ENCODE results near the gene UBE2I. TPM values are rescaled to one million over a fixed set of nuclear protein-coding genes. Genes with fewer than 3 reads are reported as not detected.

Gene UBE2I
- total RNA-seq, 3 donors from 2014 or later: 79.8 to 101 (median 96.9) TPM

- ATAC-seq: no peak
- H3K36me3 ChIP-seq (ENCODE audit: low read depth): no peaks in the 10 kb centered on the region
- intact Hi-C loops (cut with DNase I, micrococcal nuclease): no loop called here
- TF ChIP-seq, protein P1, sequence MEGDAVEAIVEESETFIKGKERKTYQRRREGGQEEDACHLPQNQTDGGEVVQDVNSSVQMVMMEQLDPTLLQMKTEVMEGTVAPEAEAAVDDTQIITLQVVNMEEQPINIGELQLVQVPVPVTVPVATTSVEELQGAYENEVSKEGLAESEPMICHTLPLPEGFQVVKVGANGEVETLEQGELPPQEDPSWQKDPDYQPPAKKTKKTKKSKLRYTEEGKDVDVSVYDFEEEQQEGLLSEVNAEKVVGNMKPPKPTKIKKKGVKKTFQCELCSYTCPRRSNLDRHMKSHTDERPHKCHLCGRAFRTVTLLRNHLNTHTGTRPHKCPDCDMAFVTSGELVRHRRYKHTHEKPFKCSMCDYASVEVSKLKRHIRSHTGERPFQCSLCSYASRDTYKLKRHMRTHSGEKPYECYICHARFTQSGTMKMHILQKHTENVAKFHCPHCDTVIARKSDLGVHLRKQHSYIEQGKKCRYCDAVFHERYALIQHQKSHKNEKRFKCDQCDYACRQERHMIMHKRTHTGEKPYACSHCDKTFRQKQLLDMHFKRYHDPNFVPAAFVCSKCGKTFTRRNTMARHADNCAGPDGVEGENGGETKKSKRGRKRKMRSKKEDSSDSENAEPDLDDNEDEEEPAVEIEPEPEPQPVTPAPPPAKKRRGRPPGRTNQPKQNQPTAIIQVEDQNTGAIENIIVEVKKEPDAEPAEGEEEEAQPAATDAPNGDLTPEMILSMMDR (IDR thresholded peaks at IDR 0.05): no peak
- no peaks in the 10 kb centered on the region for H3K9me3 ChIP-seq
- DNase-seq: no peak
- H3K4me1 ChIP-seq (ENCODE audit: low read depth): peaks cover 7% of the 10 kb centered on the region
- H3K4me3 ChIP-seq: no peak overlapping the region
These were observed 32.9 kb upstream of the UBE2I start for GRCh38 chr16:1276580-1276878.

DNA sequence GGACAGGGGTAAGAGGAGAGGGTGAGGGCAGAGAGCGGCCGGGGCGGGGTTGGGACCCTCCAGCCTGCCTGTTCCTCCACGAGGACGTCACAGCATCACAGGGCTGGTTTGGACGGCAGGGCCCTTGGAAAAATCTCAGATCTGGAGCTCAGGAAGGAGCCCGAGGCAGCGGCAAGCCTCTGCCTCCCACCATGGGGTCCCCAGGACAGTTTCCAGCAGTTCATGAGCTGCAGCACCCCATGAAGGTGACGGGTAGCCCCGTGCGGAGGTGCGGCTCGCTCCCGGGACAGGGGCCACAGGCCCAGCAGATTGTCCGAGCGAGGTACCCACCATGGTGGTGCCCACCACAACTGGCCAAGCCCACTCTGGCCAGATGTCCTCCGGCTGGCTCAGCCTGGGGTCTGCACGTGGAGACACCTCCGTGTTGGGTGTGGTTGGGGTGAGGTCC, 32.3 kb upstream of the UBE2I start:
- no peak for ATAC-seq
- intact Hi-C loops (cut with DNase I, micrococcal nuclease): no loop called here

DNA sequence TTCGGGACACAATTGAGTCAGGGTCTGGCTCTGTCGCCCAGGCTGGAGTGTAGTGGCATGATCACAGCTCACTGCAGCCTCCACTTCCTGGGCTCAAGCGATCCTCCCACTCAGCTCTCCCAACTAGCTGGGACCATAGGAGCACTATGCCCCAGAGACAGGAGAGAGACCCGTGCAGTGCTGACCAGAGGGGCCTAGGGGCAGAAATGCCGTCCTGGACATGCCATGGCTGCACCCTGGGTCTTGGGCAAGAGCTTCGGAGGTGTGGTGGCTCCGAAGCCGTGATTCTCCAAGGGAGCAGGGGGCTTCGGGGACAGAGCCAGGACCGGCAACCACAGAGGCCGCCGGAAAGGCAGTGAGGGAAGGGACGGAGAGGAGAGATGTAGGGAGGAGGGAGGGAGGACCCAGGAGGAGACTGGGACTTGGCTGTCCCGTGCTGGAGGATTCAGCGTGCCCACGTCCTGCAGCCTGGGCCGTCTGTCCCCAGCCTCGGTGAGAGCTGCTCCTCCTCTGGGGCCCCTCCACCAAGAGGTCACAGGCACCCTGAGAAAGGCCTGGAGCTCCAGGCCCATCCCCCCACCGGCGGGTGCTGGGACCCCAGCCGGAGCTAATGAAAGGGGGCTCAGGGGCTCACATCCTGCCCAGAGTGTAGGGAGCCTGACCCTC, 31.7 kb upstream of the UBE2I start:
- intact Hi-C loops (cut with DNase I, micrococcal nuclease): no loop called here
- peak in 1 of 3 donors; percentile 25 for DNase-seq
- ATAC-seq: no peak
- no peaks in the 10 kb centered on the region for H3K4me1 ChIP-seq (ENCODE audit: low read depth)
- TF ChIP-seq, protein P1 (IDR thresholded peaks at IDR 0.05): no peak
- H3K4me3 ChIP-seq: no peak overlapping the region
- H3K36me3 ChIP-seq (ENCODE audit: low read depth): no peaks in the 10 kb centered on the region
- no peaks in the 10 kb centered on the region for H3K9me3 ChIP-seq

More for the DNA sequence above, 32.3 kb upstream of the UBE2I start:
- no peak for DNase-seq
- Histone ChIP-seq H3K36me3 (ENCODE audit: low read depth) (no peaks in the 10 kb centered on the region), H3K4me1 (ENCODE audit: low read depth) (peaks cover under 1% of the 10 kb centered on the region), H3K4me3 (no peak overlapping the region), H3K9me3 (no peaks in the 10 kb centered on the region)
- TF ChIP-seq, protein P1 (IDR thresholded peaks at IDR 0.05): no peak

GRCh38 chr16:1278477-1278876, 31.0 kb upstream of the UBE2I start:
- no peaks in the 10 kb centered on the region for H3K4me1 ChIP-seq (ENCODE audit: low read depth)
- no peaks in the 10 kb centered on the region for H3K9me3 ChIP-seq
- peak in 1 of 3 donors; percentile 33 for DNase-seq
- no peak for ATAC-seq
- H3K36me3 ChIP-seq (ENCODE audit: low read depth): no peaks in the 10 kb centered on the region
- no peak overlapping the region for H3K4me3 ChIP-seq
- TF ChIP-seq, protein P1 (IDR thresholded peaks at IDR 0.05): no peak
- intact Hi-C loops (cut with DNase I, micrococcal nuclease): no loop called here

DNA sequence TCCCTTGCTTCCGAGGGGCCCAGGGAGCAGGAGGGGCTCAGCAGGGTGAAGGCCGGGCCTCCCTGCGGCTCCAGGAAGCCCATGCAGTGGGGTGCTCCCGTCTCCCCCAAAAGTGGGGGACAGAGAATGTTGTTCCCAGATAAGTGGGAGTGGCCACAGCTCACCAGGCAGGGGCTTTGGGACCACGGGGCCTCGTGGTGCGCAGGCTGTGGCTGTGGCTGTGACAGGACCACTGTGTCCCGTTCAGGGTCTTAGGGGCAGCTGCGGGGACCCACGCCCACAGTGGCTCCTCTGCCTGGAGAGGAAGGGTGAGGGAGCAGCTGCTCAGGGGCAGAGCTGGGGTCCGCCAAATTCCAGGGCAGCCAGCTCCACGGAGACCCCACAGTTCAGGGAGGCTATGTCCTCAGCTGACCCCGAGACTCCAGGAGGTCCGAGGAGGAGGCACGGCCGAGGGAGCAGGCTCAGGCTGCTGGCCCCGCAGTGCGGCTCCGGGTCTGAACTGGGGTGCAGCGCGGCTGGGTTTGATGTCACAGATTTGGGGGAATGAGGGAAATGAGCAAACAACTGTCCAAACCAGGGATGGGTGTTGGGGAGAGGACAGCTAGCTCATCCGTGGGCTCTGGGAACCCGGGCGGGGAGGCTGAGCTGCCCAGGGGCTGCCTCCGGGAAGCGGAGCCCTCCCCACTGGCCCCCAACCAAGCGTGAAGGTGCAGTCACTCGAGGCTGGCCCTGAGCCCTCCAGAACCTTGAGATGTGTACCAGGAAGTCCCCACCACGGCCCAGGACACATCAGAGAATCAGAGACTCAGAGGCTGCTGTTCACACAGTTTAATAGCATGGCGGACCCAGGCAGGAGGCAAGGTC, 30.1 kb upstream of the UBE2I start:
- no peaks in the 10 kb centered on the region for H3K4me1 ChIP-seq (ENCODE audit: low read depth)
- intact Hi-C loops (cut with DNase I, micrococcal nuclease): no loop called here
- DNase-seq: peak in 1 of 3 donors; percentile 40
- H3K9me3 ChIP-seq: no peaks in the 10 kb centered on the region
- H3K4me3 ChIP-seq: no peak overlapping the region
- TF ChIP-seq, protein P1 (IDR thresholded peaks at IDR 0.05): no peak
- H3K36me3 ChIP-seq (ENCODE audit: low read depth): no peaks in the 10 kb centered on the region
- no peak for ATAC-seq
